Activated CD8-positive, alpha-beta memory T cell treated with anti-CD3 and anti-CD28 coated beads, Interleukin-2, amount 50 U/mL, for 48 hours (primary cell): ENCODE data around the gene ABLIM2.

Experiments
- DNase-seq: peaks from one replicate; pipeline ENCODE4 v3.0.0-alpha.2; 2020

Gene ABLIM2

DNA sequence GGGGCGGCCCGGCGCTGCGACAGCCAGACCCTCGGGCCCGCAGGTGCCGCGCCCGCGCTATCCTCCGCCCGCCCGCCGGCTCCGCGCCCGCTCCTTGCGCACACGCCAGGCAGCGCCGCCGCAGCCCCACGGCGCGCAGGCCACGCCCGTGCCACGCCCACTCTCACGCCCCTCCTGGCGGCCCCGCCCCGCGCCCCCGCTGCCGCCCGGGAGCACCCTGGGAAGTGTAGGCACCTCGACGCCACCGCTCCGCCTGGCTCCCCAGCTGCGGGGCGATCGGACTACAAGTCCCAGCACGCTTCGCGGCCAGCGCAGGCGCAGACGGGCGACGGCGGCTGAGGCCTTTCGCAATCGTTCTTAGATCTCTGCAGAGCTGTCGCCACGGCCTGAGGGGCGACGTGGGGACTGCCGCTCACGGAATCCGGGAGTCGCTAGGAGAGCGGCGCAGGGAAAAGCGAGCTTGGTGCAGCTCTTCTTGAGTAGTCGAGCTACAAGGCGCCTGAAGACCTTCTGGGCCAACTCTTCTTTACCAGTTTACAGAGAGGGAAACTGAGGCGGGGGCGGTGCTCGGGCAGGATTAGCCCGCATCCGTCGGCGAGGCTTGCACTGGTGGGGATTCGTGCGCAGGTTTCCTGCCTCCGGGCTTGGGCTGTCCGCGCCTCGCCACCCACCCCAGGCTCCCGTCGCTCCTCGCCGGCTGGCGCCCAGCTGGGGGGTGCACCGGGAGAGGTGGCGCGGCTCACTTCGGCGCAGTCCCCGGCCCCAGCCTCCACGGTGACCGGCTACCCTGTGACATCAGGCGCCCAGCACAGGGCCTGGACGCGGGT is at the start of gene ABLIM2:
TSS of gene ABLIM2 (minus strand) at position 104 of the 827 bp plus-strand sequence. CDS start 124 bp downstream, outside the sequence.
- peak; percentile 99 for DNase-seq

DNA sequence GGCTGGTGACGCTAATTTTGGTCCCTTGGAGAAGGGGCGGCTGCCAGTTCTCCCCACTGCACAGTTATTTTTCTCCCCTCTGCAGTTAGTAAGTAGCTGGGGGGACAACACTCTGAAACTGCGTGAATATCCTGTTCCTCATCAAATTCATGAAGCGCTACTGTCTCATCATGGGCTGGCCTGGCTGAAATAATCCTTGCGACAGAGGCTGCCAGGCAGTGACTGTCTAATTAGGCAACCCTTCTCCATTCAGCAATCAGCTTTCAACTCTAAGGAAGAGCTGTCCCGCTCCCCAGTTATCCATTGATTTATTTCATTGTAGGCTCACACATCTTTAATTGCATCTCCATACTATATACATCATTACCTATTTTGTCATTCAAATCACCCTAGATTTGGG is 48.7 kb upstream of the ABLIM2 start:
- DNase-seq, result no peak

GRCh38 chr4:8205749-8206611 is 47.4 kb upstream of the ABLIM2 start:
- DNase-seq, result no peak

GRCh38 chr4:8205241-8205707 is 46.7 kb upstream of the ABLIM2 start:
- DNase-seq, result no peak

GRCh38 chr4:8204576-8205227 is 46.1 kb upstream of the ABLIM2 start:
- no peak for DNase-seq

GRCh38 chr4:8203817-8204216 is 45.2 kb upstream of the ABLIM2 start:
- no peak for DNase-seq

DNA sequence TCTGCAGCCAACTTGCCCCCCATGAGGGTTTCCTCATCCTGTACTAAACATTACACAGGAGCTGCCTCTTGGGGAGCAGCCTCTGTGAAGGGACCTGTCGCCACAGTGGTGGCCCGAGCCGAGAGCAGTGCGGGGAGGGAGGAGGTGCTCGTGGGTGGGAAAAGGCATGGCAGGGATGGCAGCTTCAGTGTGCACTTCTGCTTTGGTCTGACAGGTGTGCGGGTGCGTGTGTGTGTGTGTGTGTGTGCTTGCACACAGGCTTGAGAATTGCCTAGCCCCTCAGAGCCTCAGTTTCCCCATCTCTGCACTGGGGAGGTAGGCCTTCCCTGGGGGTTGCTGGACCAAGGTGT is 44.4 kb upstream of the ABLIM2 start:
- DNase-seq, result no peak

DNA sequence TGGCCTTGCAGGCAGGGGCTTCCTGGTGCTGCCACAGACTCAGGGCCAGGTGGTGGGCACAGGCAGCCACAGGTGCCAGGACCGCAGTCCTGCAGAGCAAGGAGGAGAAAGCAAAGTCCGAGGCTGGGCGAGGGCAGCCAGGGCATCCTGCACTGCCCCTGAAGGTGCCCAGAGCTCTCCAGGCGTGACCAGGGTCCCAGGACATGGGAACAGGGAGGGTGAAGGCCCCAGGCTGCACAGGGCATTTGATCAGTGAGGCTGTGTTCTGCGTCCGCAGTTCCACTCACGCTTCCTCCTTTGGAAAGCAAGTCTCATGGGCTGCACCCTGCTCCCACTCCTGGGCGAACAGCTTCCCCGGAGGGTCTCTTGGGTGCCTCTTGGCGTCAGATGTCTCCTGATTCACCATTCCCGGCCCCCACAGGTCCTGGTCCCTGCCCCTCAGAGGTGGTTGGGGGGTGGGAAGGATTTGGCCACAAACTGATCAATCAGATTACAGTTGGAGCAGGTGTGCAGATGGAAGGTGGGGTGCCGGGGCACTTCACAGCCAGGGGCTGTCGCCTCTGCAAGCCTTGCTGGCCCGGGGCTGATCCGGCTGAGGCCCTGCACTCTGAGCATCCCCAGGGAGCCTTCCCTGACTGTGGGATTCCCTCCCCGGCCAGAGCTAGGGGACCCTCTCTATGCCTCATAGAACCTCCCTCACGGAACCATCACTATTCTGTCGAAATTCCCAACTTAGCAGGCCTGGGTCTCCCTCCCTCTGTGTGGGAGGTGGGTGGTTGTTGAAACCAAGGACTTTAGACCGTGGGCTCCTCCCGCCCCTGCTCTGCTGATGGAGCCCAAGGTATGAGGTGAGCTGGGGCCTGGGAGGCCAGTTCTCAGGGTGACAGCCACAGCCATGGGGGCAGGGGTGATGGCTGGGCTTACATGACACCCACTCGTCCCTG is 43.8 kb upstream of the ABLIM2 start:
- no peak for DNase-seq

GRCh38 chr4:8201321-8201781 is 42.7 kb upstream of the ABLIM2 start:
- no peak for DNase-seq

GRCh38 chr4:8200302-8200975 is 41.8 kb upstream of the ABLIM2 start:
- DNase-seq, result no peak

DNA sequence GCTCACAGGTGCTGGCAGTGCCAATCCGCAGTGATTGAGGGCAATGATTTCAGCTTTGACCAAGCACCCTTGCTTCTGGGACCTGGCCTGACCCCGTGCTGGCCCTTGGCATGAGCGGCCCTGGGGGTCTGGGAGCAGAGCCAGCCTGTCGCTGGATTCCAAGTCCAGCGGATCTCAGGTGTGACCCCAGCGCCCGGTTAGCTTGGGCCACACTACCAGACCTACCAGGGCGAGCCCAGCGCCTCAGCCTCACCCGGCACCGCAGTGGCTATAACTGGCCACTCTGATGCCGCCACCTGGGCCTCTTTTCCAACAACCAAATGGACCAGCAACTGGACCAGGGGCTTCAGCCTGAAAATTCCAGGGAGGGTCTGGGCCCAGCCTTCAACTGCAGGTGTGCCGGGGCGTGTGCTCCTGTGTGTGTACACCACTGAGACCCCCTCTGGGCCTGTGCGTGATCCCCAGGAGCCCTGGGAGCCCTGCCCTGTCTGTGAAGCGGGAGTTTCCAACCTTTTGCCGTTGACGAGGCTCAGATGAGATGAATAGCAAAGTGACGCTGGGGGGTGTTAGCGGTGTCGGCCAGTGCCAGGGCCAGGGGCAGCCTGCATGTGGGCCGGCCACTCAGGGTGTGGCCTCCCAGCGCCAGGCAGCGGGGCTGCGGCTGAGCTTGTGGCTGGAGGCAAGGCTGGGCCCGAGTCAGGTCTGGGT is 41.1 kb upstream of the ABLIM2 start:
- DNase-seq, result no peak

GRCh38 chr4:8198906-8199593 is 40.4 kb upstream of the ABLIM2 start, which contains the start of gene SH3TC1:
Gene SH3TC1 (plus strand): TSS chr4:8199290. CDS start chr4:8205195, 5,905 bp downstream.
- DNase-seq, result peak; percentile 79

DNA sequence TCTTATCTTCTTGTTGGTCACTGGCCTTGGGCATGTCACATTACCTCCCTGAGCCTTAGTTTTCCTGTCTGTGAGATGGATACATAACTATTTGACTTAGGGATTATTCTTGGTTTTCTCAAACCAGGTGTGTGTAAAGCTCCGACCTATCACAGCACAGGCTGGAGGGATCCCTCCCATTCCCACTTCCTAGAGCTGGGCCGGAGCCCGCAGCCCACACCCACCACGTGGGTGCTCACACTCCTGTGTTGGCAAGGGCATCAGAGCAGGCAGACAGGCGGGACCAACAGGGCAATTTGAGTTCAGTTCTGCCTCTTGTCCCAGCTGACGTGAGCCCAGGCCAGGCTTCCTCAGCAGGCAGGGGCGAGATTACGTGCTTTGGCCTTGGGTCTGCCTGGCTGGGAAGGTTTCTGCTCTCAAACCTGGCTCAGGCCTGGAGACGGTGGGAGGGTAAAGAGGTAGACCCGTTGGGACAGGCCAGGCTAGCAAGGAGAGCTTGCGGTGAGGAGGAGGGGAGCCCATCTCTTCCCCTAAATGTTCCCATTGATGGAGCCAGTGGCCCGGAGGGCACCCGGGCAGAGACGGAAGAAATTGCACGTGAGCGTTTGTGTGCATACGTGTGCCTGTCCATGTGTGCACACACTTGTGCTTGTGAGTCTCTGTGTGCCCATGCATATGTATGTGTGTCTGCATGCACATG is 39.7 kb upstream of the ABLIM2 start:
- DNase-seq, result no peak

- no peak for DNase-seq
These were observed 38.9 kb upstream of the ABLIM2 start for GRCh38 chr4:8197521-8197920.

- no peak for DNase-seq
These were observed 37.3 kb upstream of the ABLIM2 start for GRCh38 chr4:8195841-8196458.

GRCh38 chr4:8195431-8195830 is 36.8 kb upstream of the ABLIM2 start:
- DNase-seq, result no peak

DNA sequence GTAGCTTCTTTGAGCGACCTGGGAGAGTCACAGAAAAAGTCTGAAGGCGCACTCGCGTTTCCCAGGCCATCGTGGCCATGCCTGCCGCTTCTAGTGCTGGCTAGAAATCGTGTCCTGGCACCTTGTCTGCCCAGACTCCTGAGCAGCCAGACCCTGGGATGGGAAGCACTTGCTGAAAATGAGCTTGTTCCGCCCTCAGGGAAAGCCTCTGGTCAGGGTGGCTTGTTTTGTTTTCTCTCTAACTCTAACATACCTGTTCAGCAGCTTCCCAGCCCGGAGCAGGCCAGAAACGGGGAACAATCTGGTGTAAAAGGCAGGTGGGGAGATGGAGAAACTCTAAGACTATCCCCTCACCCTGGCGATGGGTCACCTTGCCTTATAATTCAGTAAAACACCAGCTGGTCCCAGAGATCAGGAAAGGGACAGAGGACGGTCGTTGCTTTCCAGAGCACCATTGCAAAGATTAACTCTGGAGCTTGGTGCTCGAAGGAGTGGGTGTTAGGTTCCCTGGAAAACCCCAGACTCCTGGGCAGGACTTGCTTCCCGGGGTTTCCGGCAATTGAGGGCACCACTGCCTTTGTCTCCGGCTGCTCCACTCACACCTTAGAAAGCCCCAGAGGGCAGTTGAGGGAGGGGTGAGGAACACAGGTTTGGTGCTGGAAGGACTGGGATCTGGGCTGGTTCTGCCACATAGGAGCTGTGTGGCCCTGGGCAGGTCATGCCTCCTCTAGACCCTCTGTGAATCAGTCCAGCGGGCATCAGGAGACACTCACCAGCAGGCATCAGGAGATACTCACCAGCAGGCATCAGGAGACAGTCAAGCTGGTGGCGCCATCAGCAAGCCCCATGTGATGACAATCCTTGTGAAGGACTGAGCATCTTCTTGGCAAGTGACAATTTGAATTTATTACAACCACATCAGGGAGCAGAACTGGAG is 36.0 kb upstream of the ABLIM2 start:
- no peak for DNase-seq
